WTC11 (cell line): ENCODE measurements around the gene TIAM2. TPM values are rescaled to one million over a fixed set of nuclear protein-coding genes. Genes with fewer than 3 reads are reported as not detected.

Experiments
- ATAC-seq: fragments of 200-7000 bp; cut with Tn5 transposase; 2 replicates; pipeline ENCODE4 v1.10.0; 2021; ENCODE audit warnings: mild to moderate bottlenecking, moderate library complexity
- CTCF ChIA-PET: fragments of 300-600 bp; sonication (Branson Sonifier 250); formaldehyde crosslinking; loops from one replicate; lab custom pipeline; 2021; ENCODE audit warnings: antibody characterized with exemption; lab: Charles Lee
- POLR2A ChIA-PET: fragments of 350-600 bp; sonication (Branson Sonifier 250); formaldehyde crosslinking; loops from one replicate; lab custom pipeline; 2021; ENCODE audit warnings: antibody characterized with exemption; lab: Charles Lee
- DNase-seq: peaks from one replicate; pipeline ENCODE4 v3.0.0; 2021; ENCODE audit warnings: low spot score
- H3K27ac Mint-ChIP-seq: 2 replicates; pipeline ENCODE4 v1.8.0; 2021; ENCODE audit warnings: mixed read lengths
- H3K27me3 Mint-ChIP-seq: 2 replicates; pipeline ENCODE4 v1.8.0; 2021; ENCODE audit warnings: low read depth, mild to moderate bottlenecking, moderate library complexity, mixed read lengths
- H3K36me3 Mint-ChIP-seq: 2 replicates; pipeline ENCODE4 v1.8.0; 2021; ENCODE audit warnings: mixed read lengths
- H3K4me1 Mint-ChIP-seq: 2 replicates; pipeline ENCODE4 v1.8.0; 2022; ENCODE audit warnings: mixed read lengths
- H3K4me3 Mint-ChIP-seq: 2 replicates; pipeline ENCODE4 v1.8.0; 2021; ENCODE audit warnings: mild to moderate bottlenecking, moderate library complexity, mixed read lengths
- H3K9me3 Mint-ChIP-seq: 2 replicates; pipeline ENCODE4 v1.8.0; 2021; ENCODE audit warnings: mixed read lengths
- ETV6 ChIP-seq: sonication (generic); formaldehyde crosslinking; IDR thresholded peaks from 2 replicates; pipeline ENCODE4 v1.8.1; 2022; ENCODE audit warnings: mild to moderate bottlenecking, missing genetic modification reagents
- FOXK1 ChIP-seq: sonication (generic); formaldehyde crosslinking; IDR thresholded peaks from 2 replicates; pipeline ENCODE4 v1.8.0; 2022; ENCODE audit warnings: mild to moderate bottlenecking, moderate library complexity, missing genetic modification reagents
- GRHL2 ChIP-seq: fragments of 250-450 bp; sonication (Bioruptor Pico); IDR thresholded peaks from 2 replicates; pipeline ENCODE4 v1.8.0; 2022; ENCODE audit warnings: mild to moderate bottlenecking, moderate library complexity; ENCODE audit not compliant: insufficient replicate concordance, severe bottlenecking
- GTF2I ChIP-seq: fragments of 250-450 bp; sonication (Bioruptor Pico); conservative IDR thresholded peaks from 2 replicates; pipeline ENCODE4 v1.4.0; 2021; ENCODE audit warnings: mild to moderate bottlenecking
- KAT7 ChIP-seq: sonication (generic); formaldehyde crosslinking; IDR thresholded peaks from 2 replicates; pipeline ENCODE4 v1.8.1; 2023; ENCODE audit warnings: missing genetic modification reagents, mild to moderate bottlenecking, borderline replicate concordance
- NFYB ChIP-seq: sonication (generic); formaldehyde crosslinking; conservative IDR thresholded peaks from 2 replicates; pipeline ENCODE4 v1.8.0; 2022; ENCODE audit warnings: low read depth, missing genetic modification reagents
- NR1H2 ChIP-seq: sonication (generic); formaldehyde crosslinking; IDR thresholded peaks from 2 replicates; pipeline ENCODE4 v1.9.0; 2021; ENCODE audit warnings: mild to moderate bottlenecking, moderate library complexity, missing genetic modification reagents
- NR2C2 ChIP-seq: sonication (generic); formaldehyde crosslinking; IDR thresholded peaks from 2 replicates; pipeline ENCODE4 v1.8.0; 2022; ENCODE audit warnings: mild to moderate bottlenecking, missing genetic modification reagents
- SMAD4 ChIP-seq: sonication (generic); formaldehyde crosslinking; IDR thresholded peaks from 2 replicates; pipeline ENCODE4 v1.8.0; 2022; ENCODE audit warnings: mild to moderate bottlenecking, missing genetic modification reagents
- SP1 ChIP-seq: sonication (generic); formaldehyde crosslinking; conservative IDR thresholded peaks from 2 replicates; pipeline ENCODE4 v1.8.1; 2022; ENCODE audit warnings: missing genetic modification reagents
- ZBTB21 ChIP-seq: sonication (generic); formaldehyde crosslinking; IDR thresholded peaks from 2 replicates; pipeline ENCODE4 v1.8.1; 2023; ENCODE audit warnings: mild to moderate bottlenecking, missing genetic modification reagents, borderline replicate concordance
- ZNF138 ChIP-seq: sonication (generic); formaldehyde crosslinking; conservative IDR thresholded peaks from 2 replicates; pipeline ENCODE4 v1.8.1; 2022; ENCODE audit warnings: mild to moderate bottlenecking, moderate library complexity, missing genetic modification reagents
- total RNA-seq: library from RNA; stranded (reverse); gene quantifications from 3 replicates; pipeline ENCODE4 v1.2.3, GENCODE V29; 2021
- TF ChIP-seq, protein P1 (sequence below): sonication (generic); formaldehyde crosslinking; IDR thresholded peaks from 2 replicates; pipeline ENCODE4 v1.8.1; 2022; ENCODE audit warnings: low read depth, mild to moderate bottlenecking, moderate library complexity, missing genetic modification reagents, borderline replicate concordance
- TF ChIP-seq, protein P2 (sequence below): sonication (generic); formaldehyde crosslinking; IDR thresholded peaks from 2 replicates; pipeline ENCODE4 v1.8.1; 2022; ENCODE audit warnings: mild to moderate bottlenecking, missing genetic modification reagents, moderate library complexity, borderline replicate concordance
- TF ChIP-seq, protein P3 (sequence below): fragments of 250-450 bp; sonication (Bioruptor Pico); IDR thresholded peaks from 2 replicates; pipeline ENCODE4 v1.9.0; 2021; ENCODE audit warnings: mild to moderate bottlenecking, borderline replicate concordance
- TF ChIP-seq, protein P4 (sequence below): fragments of 250-450 bp; sonication (Bioruptor Pico); IDR thresholded peaks from 2 replicates; pipeline ENCODE4 v1.9.0; 2021; ENCODE audit warnings: moderate library complexity, mild to moderate bottlenecking, inconsistent platforms, borderline replicate concordance
- TF ChIP-seq, protein P5 (sequence below): sonication (generic); formaldehyde crosslinking; conservative IDR thresholded peaks from 2 replicates; pipeline ENCODE4 v1.8.1; 2023; ENCODE audit warnings: mild to moderate bottlenecking, low read depth, missing genetic modification reagents, moderate library complexity
- TF ChIP-seq, protein P6 (sequence below): sonication (generic); formaldehyde crosslinking; IDR thresholded peaks from 2 replicates; pipeline ENCODE4 v1.8.1; 2022; ENCODE audit warnings: mild to moderate bottlenecking, moderate library complexity, missing genetic modification reagents
- TF ChIP-seq, protein P7 (sequence below): sonication (generic); formaldehyde crosslinking; IDR thresholded peaks from 2 replicates; pipeline ENCODE4 v1.8.1; 2022; ENCODE audit warnings: low read depth, missing genetic modification reagents, borderline replicate concordance
- TF ChIP-seq, protein P8 (sequence below): sonication (generic); formaldehyde crosslinking; IDR thresholded peaks from 2 replicates; pipeline ENCODE4 v1.8.1; 2022; ENCODE audit warnings: missing genetic modification reagents, borderline replicate concordance

Gene TIAM2
- total RNA-seq, 1 experiment from 2014 or later = 15.1 TPM

DNA sequence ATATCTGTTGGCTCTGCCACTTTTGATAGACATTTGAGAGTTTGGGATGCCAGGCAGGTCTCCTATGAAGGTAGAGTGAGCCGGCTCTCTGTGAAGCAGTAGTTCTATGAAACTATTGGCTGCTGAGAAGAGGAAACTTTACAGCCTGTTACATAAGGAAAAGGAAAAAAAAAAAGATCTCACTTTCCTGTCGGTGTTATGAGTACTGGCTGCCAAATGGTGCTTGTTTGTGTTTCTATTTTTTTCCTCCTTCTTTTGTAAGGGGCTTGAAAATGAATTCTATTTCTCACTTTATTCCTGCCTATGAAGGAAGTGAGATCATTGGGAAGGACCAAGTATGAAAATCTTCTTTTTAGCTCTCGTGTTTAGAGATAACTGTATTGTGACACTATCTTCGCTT is 195.6 kb downstream of the TIAM2 start:
- 0 out of 2 replicates have a peak overlapping the region, but pooled peaks have one; percentile 9 for H3K27ac Mint-ChIP-seq
- peaks cover 27% of the 10 kb centered on the region for H3K4me1 Mint-ChIP-seq
- DNase-seq = no peak
- no peak overlapping the region for H3K4me3 Mint-ChIP-seq
- ATAC-seq = no peak
- peaks cover 4% of the 10 kb centered on the region; the same call in 1 of the 2 replicates for H3K9me3 Mint-ChIP-seq
- peaks cover 2% of the 10 kb centered on the region; the same call in 1 of the 2 replicates for H3K36me3 Mint-ChIP-seq
- POLR2A ChIA-PET = no interaction called here
- H3K27me3 Mint-ChIP-seq = no peaks in the 10 kb centered on the region
- TF ChIP-seq NFYB = no peak
- no peak for TF ChIP-seq SP1
- TF ChIP-seq, protein P1, sequence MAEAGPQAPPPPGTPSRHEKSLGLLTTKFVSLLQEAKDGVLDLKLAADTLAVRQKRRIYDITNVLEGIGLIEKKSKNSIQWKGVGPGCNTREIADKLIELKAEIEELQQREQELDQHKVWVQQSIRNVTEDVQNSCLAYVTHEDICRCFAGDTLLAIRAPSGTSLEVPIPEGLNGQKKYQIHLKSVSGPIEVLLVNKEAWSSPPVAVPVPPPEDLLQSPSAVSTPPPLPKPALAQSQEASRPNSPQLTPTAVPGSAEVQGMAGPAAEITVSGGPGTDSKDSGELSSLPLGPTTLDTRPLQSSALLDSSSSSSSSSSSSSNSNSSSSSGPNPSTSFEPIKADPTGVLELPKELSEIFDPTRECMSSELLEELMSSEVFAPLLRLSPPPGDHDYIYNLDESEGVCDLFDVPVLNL = no peak
- CTCF ChIA-PET = interaction anchor here (2.0 kb wide), 1 partner anchor 58 kb away, joined by 6 read pairs; no protein-coding TSS in a partner anchor

DNA sequence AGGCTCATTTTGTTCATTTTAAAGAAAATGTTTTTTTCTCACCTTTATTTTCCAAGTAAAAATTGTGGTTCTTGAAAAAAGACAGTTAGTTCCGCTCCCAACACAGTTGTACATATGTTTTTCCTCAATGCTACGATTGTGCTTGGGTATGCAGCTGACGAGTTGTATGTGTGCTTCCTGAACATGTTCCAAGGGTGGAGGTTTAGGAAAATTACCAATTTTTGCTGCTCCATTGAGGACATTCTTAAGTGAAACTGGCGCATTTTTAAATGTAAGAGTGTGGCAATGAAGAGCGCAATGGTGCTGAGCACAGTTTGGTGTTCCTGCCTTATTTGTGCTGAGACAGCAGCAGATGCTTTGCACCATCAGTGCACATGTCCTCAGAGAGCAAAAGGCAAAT is 198.4 kb downstream of the TIAM2 start:
- DNase-seq (no peak), ATAC-seq (no peak)
- H3K27ac Mint-ChIP-seq = no peak overlapping the region
- H3K4me3 Mint-ChIP-seq = no peak overlapping the region
- peaks cover 10% of the 10 kb centered on the region for H3K36me3 Mint-ChIP-seq
- H3K4me1 Mint-ChIP-seq = peaks cover 9% of the 10 kb centered on the region; the same call in 1 of the 2 replicates
- no peaks in the 10 kb centered on the region for H3K27me3 Mint-ChIP-seq
- ChIA-PET CTCF (no interaction called here), POLR2A (no interaction called here)
- peaks cover 15% of the 10 kb centered on the region for H3K9me3 Mint-ChIP-seq
- TF ChIP-seq ZNF138 (CRISPR knock-in tag) (no peak), KAT7 (CRISPR knock-in tag) (no peak), SMAD4 (CRISPR knock-in tag) (no peak), ZBTB21 (CRISPR knock-in tag) (no peak), NR1H2 (CRISPR knock-in tag) (no peak), ETV6 (CRISPR knock-in tag) (no peak), NR2C2 (CRISPR knock-in tag) (no peak), FOXK1 (CRISPR knock-in tag) (no peak), GTF2I (CRISPR knock-in tag) (no peak), GRHL2 (CRISPR knock-in tag) (no peak)
- TF ChIP-seq, protein P2, sequence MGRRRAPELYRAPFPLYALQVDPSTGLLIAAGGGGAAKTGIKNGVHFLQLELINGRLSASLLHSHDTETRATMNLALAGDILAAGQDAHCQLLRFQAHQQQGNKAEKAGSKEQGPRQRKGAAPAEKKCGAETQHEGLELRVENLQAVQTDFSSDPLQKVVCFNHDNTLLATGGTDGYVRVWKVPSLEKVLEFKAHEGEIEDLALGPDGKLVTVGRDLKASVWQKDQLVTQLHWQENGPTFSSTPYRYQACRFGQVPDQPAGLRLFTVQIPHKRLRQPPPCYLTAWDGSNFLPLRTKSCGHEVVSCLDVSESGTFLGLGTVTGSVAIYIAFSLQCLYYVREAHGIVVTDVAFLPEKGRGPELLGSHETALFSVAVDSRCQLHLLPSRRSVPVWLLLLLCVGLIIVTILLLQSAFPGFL (CRISPR knock-in tag) = no peak
- TF ChIP-seq, protein P3, sequence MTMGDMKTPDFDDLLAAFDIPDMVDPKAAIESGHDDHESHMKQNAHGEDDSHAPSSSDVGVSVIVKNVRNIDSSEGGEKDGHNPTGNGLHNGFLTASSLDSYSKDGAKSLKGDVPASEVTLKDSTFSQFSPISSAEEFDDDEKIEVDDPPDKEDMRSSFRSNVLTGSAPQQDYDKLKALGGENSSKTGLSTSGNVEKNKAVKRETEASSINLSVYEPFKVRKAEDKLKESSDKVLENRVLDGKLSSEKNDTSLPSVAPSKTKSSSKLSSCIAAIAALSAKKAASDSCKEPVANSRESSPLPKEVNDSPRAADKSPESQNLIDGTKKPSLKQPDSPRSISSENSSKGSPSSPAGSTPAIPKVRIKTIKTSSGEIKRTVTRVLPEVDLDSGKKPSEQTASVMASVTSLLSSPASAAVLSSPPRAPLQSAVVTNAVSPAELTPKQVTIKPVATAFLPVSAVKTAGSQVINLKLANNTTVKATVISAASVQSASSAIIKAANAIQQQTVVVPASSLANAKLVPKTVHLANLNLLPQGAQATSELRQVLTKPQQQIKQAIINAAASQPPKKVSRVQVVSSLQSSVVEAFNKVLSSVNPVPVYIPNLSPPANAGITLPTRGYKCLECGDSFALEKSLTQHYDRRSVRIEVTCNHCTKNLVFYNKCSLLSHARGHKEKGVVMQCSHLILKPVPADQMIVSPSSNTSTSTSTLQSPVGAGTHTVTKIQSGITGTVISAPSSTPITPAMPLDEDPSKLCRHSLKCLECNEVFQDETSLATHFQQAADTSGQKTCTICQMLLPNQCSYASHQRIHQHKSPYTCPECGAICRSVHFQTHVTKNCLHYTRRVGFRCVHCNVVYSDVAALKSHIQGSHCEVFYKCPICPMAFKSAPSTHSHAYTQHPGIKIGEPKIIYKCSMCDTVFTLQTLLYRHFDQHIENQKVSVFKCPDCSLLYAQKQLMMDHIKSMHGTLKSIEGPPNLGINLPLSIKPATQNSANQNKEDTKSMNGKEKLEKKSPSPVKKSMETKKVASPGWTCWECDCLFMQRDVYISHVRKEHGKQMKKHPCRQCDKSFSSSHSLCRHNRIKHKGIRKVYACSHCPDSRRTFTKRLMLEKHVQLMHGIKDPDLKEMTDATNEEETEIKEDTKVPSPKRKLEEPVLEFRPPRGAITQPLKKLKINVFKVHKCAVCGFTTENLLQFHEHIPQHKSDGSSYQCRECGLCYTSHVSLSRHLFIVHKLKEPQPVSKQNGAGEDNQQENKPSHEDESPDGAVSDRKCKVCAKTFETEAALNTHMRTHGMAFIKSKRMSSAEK (CRISPR knock-in tag) = no peak
- TF ChIP-seq, protein P4, sequence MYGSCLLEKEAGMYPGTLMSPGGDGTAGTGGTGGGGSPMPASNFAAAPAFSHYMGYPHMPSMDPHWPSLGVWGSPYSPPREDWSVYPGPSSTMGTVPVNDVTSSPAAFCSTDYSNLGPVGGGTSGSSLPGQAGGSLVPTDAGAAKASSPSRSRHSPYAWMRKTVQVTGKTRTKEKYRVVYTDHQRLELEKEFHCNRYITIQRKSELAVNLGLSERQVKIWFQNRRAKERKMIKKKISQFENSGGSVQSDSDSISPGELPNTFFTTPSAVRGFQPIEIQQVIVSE (CRISPR knock-in tag) = no peak
- TF ChIP-seq, protein P5, sequence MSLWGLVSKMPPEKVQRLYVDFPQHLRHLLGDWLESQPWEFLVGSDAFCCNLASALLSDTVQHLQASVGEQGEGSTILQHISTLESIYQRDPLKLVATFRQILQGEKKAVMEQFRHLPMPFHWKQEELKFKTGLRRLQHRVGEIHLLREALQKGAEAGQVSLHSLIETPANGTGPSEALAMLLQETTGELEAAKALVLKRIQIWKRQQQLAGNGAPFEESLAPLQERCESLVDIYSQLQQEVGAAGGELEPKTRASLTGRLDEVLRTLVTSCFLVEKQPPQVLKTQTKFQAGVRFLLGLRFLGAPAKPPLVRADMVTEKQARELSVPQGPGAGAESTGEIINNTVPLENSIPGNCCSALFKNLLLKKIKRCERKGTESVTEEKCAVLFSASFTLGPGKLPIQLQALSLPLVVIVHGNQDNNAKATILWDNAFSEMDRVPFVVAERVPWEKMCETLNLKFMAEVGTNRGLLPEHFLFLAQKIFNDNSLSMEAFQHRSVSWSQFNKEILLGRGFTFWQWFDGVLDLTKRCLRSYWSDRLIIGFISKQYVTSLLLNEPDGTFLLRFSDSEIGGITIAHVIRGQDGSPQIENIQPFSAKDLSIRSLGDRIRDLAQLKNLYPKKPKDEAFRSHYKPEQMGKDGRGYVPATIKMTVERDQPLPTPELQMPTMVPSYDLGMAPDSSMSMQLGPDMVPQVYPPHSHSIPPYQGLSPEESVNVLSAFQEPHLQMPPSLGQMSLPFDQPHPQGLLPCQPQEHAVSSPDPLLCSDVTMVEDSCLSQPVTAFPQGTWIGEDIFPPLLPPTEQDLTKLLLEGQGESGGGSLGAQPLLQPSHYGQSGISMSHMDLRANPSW (CRISPR knock-in tag) = no peak
- TF ChIP-seq, protein P6, sequence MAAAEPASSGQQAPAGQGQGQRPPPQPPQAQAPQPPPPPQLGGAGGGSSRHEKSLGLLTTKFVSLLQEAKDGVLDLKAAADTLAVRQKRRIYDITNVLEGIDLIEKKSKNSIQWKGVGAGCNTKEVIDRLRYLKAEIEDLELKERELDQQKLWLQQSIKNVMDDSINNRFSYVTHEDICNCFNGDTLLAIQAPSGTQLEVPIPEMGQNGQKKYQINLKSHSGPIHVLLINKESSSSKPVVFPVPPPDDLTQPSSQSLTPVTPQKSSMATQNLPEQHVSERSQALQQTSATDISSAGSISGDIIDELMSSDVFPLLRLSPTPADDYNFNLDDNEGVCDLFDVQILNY = no peak
- TF ChIP-seq, protein P7, sequence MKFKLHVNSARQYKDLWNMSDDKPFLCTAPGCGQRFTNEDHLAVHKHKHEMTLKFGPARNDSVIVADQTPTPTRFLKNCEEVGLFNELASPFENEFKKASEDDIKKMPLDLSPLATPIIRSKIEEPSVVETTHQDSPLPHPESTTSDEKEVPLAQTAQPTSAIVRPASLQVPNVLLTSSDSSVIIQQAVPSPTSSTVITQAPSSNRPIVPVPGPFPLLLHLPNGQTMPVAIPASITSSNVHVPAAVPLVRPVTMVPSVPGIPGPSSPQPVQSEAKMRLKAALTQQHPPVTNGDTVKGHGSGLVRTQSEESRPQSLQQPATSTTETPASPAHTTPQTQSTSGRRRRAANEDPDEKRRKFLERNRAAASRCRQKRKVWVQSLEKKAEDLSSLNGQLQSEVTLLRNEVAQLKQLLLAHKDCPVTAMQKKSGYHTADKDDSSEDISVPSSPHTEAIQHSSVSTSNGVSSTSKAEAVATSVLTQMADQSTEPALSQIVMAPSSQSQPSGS (CRISPR knock-in tag) = no peak
- TF ChIP-seq, protein P8, sequence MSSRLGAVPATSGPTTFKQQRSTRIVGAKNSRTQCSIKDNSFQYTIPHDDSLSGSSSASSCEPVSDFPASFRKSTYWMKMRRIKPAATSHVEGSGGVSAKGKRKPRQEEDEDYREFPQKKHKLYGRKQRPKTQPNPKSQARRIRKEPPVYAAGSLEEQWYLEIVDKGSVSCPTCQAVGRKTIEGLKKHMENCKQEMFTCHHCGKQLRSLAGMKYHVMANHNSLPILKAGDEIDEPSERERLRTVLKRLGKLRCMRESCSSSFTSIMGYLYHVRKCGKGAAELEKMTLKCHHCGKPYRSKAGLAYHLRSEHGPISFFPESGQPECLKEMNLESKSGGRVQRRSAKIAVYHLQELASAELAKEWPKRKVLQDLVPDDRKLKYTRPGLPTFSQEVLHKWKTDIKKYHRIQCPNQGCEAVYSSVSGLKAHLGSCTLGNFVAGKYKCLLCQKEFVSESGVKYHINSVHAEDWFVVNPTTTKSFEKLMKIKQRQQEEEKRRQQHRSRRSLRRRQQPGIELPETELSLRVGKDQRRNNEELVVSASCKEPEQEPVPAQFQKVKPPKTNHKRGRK (CRISPR knock-in tag) = no peak
